GM18508 (cell line): ENCODE measurements around the gene AFDN.

Experiments used
- ATAC-seq: cut with Tn5 transposase; IDR thresholded peaks from one replicate; pipeline ENCODE4 v1.9.1; 2021; ENCODE audit warnings: moderate number of reproducible peaks; ENCODE audit not compliant: insufficient read depth, unreplicated experiment

The AFDN gene

GRCh38 chr6:168012431-168013249, 185.9 kb downstream of the AFDN start:
- no peak for ATAC-seq

- no peak for ATAC-seq
Measured at GRCh38 chr6:168013250-168013915, 186.7 kb downstream of the AFDN start.

GRCh38 chr6:168014428-168014827, 187.7 kb downstream of the AFDN start:
- no peak for ATAC-seq

GRCh38 chr6:168015009-168015408, 188.3 kb downstream of the AFDN start:
- no peak for ATAC-seq

- ATAC-seq = no peak
Measured at GRCh38 chr6:168015482-168016175, 188.9 kb downstream of the AFDN start.

GRCh38 chr6:168016176-168016620, 189.5 kb downstream of the AFDN start:
- ATAC-seq = no peak

GRCh38 chr6:168016721-168017525, 190.2 kb downstream of the AFDN start:
- ATAC-seq = no peak

GRCh38 chr6:168017629-168018028, 190.9 kb downstream of the AFDN start:
- no peak for ATAC-seq

- no peak for ATAC-seq
Measured at GRCh38 chr6:168018664-168019063, 192.0 kb downstream of the AFDN start.

- ATAC-seq = no peak
Measured at GRCh38 chr6:168020242-168020641, 193.5 kb downstream of the AFDN start.

- no peak for ATAC-seq
Measured at GRCh38 chr6:168021581-168021980, 194.9 kb downstream of the AFDN start.
